Motor neuron (in vitro differentiated cells): Measurements from ENCODE around the gene RTL1. TPM values are rescaled to one million over a fixed set of nuclear protein-coding genes. Genes with fewer than 3 reads are reported as not detected.
A peak's percentile ranks its signal among the peaks of the same experiment; 100 is the strongest.

Experiments
- ATAC-seq, 8 experiments: fragments of 200-7000 bp; cut with Tn5 transposase; replicated peaks in 6 of 8; 2 replicates each; pipeline ENCODE4 v1.8.0; 2021; ENCODE audit warnings: mild to moderate bottlenecking in 8 of 8, moderate library complexity in 8 of 8
- H3K27ac ChIP-seq, 2 donors: fragments of 250-450 bp; sonication (Bioruptor Pico); 2 replicates each; pipeline ENCODE4 v1.9.0; 2021; ENCODE audit warnings: antibody characterized with exemption in 2 of 2, mild to moderate bottlenecking in 2 of 2, moderate library complexity in 1 of 2
- H3K4me1 ChIP-seq, 2 donors: fragments of 250-450 bp; sonication (Bioruptor Pico); replicated peaks in 1 of 2; 2 replicates each; pipeline ENCODE4 v1.6.1; 2021; ENCODE audit warnings: antibody characterized with exemption in 2 of 2, mild to moderate bottlenecking in 2 of 2, moderate library complexity in 1 of 2
- H3K4me3 ChIP-seq, 5 donors: fragments of 250-450 bp; sonication (Bioruptor Pico); 2 replicates each; pipeline ENCODE4 v1.9.0; 2021; ENCODE audit warnings: antibody characterized with exemption in 5 of 5, mild to moderate bottlenecking in 5 of 5, moderate library complexity in 4 of 5
- WGBS, 10 experiments: fragments of 450-650 bp; shearing (Covaris generic); methylation state at CpG; one replicate each; pipeline ENCODE4 v1.0.0; 2022; 5-methylcytosine and 5-hydroxymethylcytosine counted together
- in situ Hi-C, 9 experiments: fragments of 400-800 bp; cut with MboI; loops; one replicate each; pipeline ENCODE4 v1.15.0; 2021; ENCODE audit warnings: low sequenced_read_pairs in 9 of 9, low pct_unique_long_range_greater_than_20kb in 2 of 9; ENCODE audit not compliant: unreplicated experiment in 9 of 9
- total RNA-seq, 8 experiments: library from RNA; unstranded; fragments of 300-600 nt; gene quantifications; 2 replicates each; pipeline versions ENCODE4 v1.2.3 to v1.2.4, GENCODE V29; 2022

RTL1 gene
- total RNA-seq, 8 experiments from 2014 or later, result 0.14 to 38.6 (median 6.5) TPM

GRCh38 chr14:100834794-100835547 is 68.6 kb downstream of the RTL1 start:
- in situ Hi-C loops, result no loop called here
- ATAC-seq, result peak in 3 of 8 experiments; percentile 0 to 5 (median 3)
- H3K4me1 ChIP-seq, result peaks cover 64 to 65% of the 10 kb centered on the region in 2 donors
- WGBS, 10 experiments, result 33 to 94% (median 80%) methylated on average over 2 to 10 of the region's 29 CpGs; no CpG with 5 or more reads in 5 of the 10 experiments
- no peak overlapping the region for H3K27ac ChIP-seq
- H3K4me3 ChIP-seq, result no peak overlapping the region

- Histone ChIP-seq H3K4me3 (no peak overlapping the region), H3K4me1 (peaks cover 64 to 65% of the 10 kb centered on the region in 2 donors), H3K27ac (no peak overlapping the region)
- ATAC-seq, result peak in 1 of 8 experiments; percentile 1
- 63 to 100% (median 86%) methylated on average over 1 to 8 of the region's 15 CpGs; no CpG with 5 or more reads in 4 of the 10 experiments for WGBS, 10 experiments
- in situ Hi-C loops, result no loop called here
Observed at GRCh38 chr14:100834082-100834793, 69.3 kb downstream of the RTL1 start.

DNA sequence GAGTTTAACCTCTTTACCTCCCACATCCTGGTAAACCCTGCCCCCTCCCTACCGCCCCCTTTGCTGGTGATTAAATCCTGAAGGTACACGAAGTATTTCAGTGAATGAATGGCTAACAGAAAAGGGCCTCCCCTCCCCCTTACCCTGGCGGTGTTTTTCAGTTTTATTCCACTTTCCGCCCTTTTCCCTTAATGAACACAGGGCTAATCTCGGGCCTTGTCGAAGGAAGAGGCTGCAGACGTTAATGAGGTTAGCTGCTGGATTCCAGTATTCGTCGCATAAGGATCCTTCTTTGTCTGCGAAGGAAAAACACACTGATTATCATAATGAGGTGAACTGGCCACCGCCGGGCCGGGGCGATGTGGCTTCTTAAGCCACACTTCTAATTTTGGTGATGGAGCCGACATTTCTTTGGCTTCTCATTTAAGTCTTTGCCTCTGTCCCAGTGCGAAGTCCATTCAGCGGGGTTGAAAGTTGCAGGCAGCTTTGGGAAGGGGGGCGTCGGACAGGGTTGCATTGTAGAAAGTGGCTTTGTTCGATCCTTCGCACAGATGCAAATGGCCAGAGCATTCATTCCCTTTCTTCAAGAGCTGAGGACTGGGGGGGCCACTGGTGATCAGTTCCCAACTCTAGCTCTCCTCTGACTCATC is 71.1 kb downstream of the RTL1 start:
- H3K27ac ChIP-seq, result peak overlapping the region; percentile 79 to 84
- ATAC-seq, result peak in 3 of 8 experiments; percentile 3 to 9 (median 3)
- in situ Hi-C loops, result no loop called here
- no peak overlapping the region for H3K4me3 ChIP-seq
- H3K4me1 ChIP-seq, result peaks cover 52 to 54% of the 10 kb centered on the region in 2 donors
- WGBS, 10 experiments, result 10 to 85% (median 50%) methylated on average over 1 to 13 of the region's 21 CpGs; no CpG with 5 or more reads in 5 of the 10 experiments

- 0 to 80% (median 7%) methylated on average over 1 to 4 of the region's 8 CpGs for WGBS, 10 experiments
- Histone ChIP-seq H3K27ac (peak overlapping the region; percentile 79 to 84), H3K4me3 (no peak overlapping the region), H3K4me1 (peaks cover 49 to 52% of the 10 kb centered on the region in 2 donors)
- in situ Hi-C loops, result no loop called here
- peak in 5 of 8 experiments; percentile 92 to 96 (median 94) for ATAC-seq
Observed at GRCh38 chr14:100830681-100831080, 72.8 kb downstream of the RTL1 start.

Other genes with a start within 250 kb of the RTL1 start
- gene DLK1, start 176.8 kb downstream of the RTL1 start, total RNA-seq, result 10 to 100 TPM in 3 of 8 experiments, 1 to 10 TPM in 5; 1.9 to 66.0 (median 8.5) TPM
- gene MEG3, start 77.6 kb downstream of the RTL1 start, total RNA-seq, result 1,000 to 10,000 TPM in 2 of 8 experiments, 100 to 1,000 TPM in 2, 1 to 10 TPM in 4; 1.9 to 1,167 (median 108) TPM